ENCODE results near the gene OPTN.

Gene OPTN

GRCh38 chr10:13100349-13101294 lies 659 bp downstream of the OPTN start:
- Histone ChIP-seq H3K4me1 (ENCODE audit: control insufficient read depth in 5 of 5, insufficient read depth in 5 of 5, low read length in 5 of 5) (peaks cover 2 to 44% (median 42%) of the 10 kb centered on the region in 5 donors), H3K9ac (ENCODE audit: low read length in 5 of 5) (peak overlapping the region; percentile 69 to 96 (median 93)), H3K27me3 (ENCODE audit: control insufficient read depth in 5 of 5, insufficient read depth in 4 of 5, low read length in 5 of 5) (no peaks in the 10 kb centered on the region), H3K27ac (ENCODE audit: low read depth, low read length) (peak overlapping the region; percentile 93), H3K9me3 (ENCODE audit: control insufficient read depth in 5 of 5, low read length in 5 of 5) (no peaks in the 10 kb centered on the region), H3K4me3 (ENCODE audit: low read depth in 1 of 5, low read length in 5 of 5) (peak overlapping the region; percentile 73 to 96 (median 90)), H3K36me3 (ENCODE audit: control insufficient read depth in 5 of 5, insufficient read depth in 5 of 5, low read length in 5 of 5) (peaks cover 0 to 6% (median 3%) of the 10 kb centered on the region in 5 donors)

- peaks cover 0 to 14% (median 7%) of the 10 kb centered on the region in 5 donors for H3K36me3 ChIP-seq (ENCODE audit: control insufficient read depth in 5 of 5, insufficient read depth in 5 of 5, low read length in 5 of 5)
- H3K9me3 ChIP-seq (ENCODE audit: control insufficient read depth in 5 of 5, low read length in 5 of 5) = no peaks in the 10 kb centered on the region
- H3K27ac ChIP-seq (ENCODE audit: low read depth, low read length) = peak overlapping the region; percentile 87
- H3K9ac ChIP-seq (ENCODE audit: low read length in 5 of 5) = peak overlapping the region; percentile 13 to 90 (median 75)
- H3K27me3 ChIP-seq (ENCODE audit: control insufficient read depth in 5 of 5, insufficient read depth in 4 of 5, low read length in 5 of 5) = no peaks in the 10 kb centered on the region
- peaks cover 0 to 46% (median 42%) of the 10 kb centered on the region in 5 donors for H3K4me1 ChIP-seq (ENCODE audit: control insufficient read depth in 5 of 5, insufficient read depth in 5 of 5, low read length in 5 of 5)
- peak overlapping the region; percentile 34 to 80 (median 49) for H3K4me3 ChIP-seq (ENCODE audit: low read depth in 1 of 5, low read length in 5 of 5)
Observed at GRCh38 chr10:13102002-13102794, 2.2 kb downstream of the OPTN start.

- H3K4me1 ChIP-seq (ENCODE audit: control insufficient read depth in 5 of 5, insufficient read depth in 5 of 5, low read length in 5 of 5) = peaks cover 0 to 53% (median 42%) of the 10 kb centered on the region in 5 donors
- no peaks in the 10 kb centered on the region for H3K27me3 ChIP-seq (ENCODE audit: control insufficient read depth in 5 of 5, insufficient read depth in 4 of 5, low read length in 5 of 5)
- peaks cover 0 to 15% (median 10%) of the 10 kb centered on the region in 5 donors for H3K36me3 ChIP-seq (ENCODE audit: control insufficient read depth in 5 of 5, insufficient read depth in 5 of 5, low read length in 5 of 5)
- no peaks in the 10 kb centered on the region for H3K9me3 ChIP-seq (ENCODE audit: control insufficient read depth in 5 of 5, low read length in 5 of 5)
- no peak overlapping the region for H3K9ac ChIP-seq (ENCODE audit: low read length in 5 of 5)
- H3K4me3 ChIP-seq (ENCODE audit: low read depth in 1 of 5, low read length in 5 of 5) = no peak overlapping the region
- peak overlapping the region; percentile 87 for H3K27ac ChIP-seq (ENCODE audit: low read depth, low read length)
Observed at GRCh38 chr10:13103554-13103953, 3.6 kb downstream of the OPTN start.

GRCh38 chr10:13104697-13105096 lies 4.7 kb downstream of the OPTN start:
- Histone ChIP-seq H3K36me3 (ENCODE audit: control insufficient read depth in 5 of 5, insufficient read depth in 5 of 5, low read length in 5 of 5) (peaks cover 0 to 26% (median 19%) of the 10 kb centered on the region in 5 donors), H3K4me1 (ENCODE audit: control insufficient read depth in 5 of 5, insufficient read depth in 5 of 5, low read length in 5 of 5) (peaks cover 0 to 44% (median 34%) of the 10 kb centered on the region in 5 donors), H3K4me3 (ENCODE audit: low read depth in 1 of 5, low read length in 5 of 5) (no peak overlapping the region), H3K9ac (ENCODE audit: low read length in 5 of 5) (no peak overlapping the region), H3K27ac (ENCODE audit: low read depth, low read length) (no peak overlapping the region), H3K27me3 (ENCODE audit: control insufficient read depth in 5 of 5, insufficient read depth in 4 of 5, low read length in 5 of 5) (no peaks in the 10 kb centered on the region), H3K9me3 (ENCODE audit: control insufficient read depth in 5 of 5, low read length in 5 of 5) (no peaks in the 10 kb centered on the region)

- H3K27ac ChIP-seq (ENCODE audit: low read depth, low read length) = peak overlapping the region; percentile 30
- no peak overlapping the region for H3K4me3 ChIP-seq (ENCODE audit: low read depth in 1 of 5, low read length in 5 of 5)
- no peak overlapping the region for H3K9ac ChIP-seq (ENCODE audit: low read length in 5 of 5)
- peaks cover 3 to 31% (median 24%) of the 10 kb centered on the region in 5 donors for H3K36me3 ChIP-seq (ENCODE audit: control insufficient read depth in 5 of 5, insufficient read depth in 5 of 5, low read length in 5 of 5)
- H3K9me3 ChIP-seq (ENCODE audit: control insufficient read depth in 5 of 5, low read length in 5 of 5) = no peaks in the 10 kb centered on the region
- H3K27me3 ChIP-seq (ENCODE audit: control insufficient read depth in 5 of 5, insufficient read depth in 4 of 5, low read length in 5 of 5) = no peaks in the 10 kb centered on the region
- peaks cover 0 to 46% (median 35%) of the 10 kb centered on the region in 5 donors for H3K4me1 ChIP-seq (ENCODE audit: control insufficient read depth in 5 of 5, insufficient read depth in 5 of 5, low read length in 5 of 5)
Observed at GRCh38 chr10:13105184-13105583, 5.2 kb downstream of the OPTN start.

- H3K4me3 ChIP-seq (ENCODE audit: low read depth in 1 of 5, low read length in 5 of 5) = no peak overlapping the region
- H3K27me3 ChIP-seq (ENCODE audit: control insufficient read depth in 5 of 5, insufficient read depth in 4 of 5, low read length in 5 of 5) = no peaks in the 10 kb centered on the region
- H3K9ac ChIP-seq (ENCODE audit: low read length in 5 of 5) = no peak overlapping the region
- peaks cover 10 to 40% (median 29%) of the 10 kb centered on the region in 5 donors for H3K36me3 ChIP-seq (ENCODE audit: control insufficient read depth in 5 of 5, insufficient read depth in 5 of 5, low read length in 5 of 5)
- H3K9me3 ChIP-seq (ENCODE audit: control insufficient read depth in 5 of 5, low read length in 5 of 5) = no peaks in the 10 kb centered on the region
- peaks cover 0 to 44% (median 31%) of the 10 kb centered on the region in 5 donors for H3K4me1 ChIP-seq (ENCODE audit: control insufficient read depth in 5 of 5, insufficient read depth in 5 of 5, low read length in 5 of 5)
- H3K27ac ChIP-seq (ENCODE audit: low read depth, low read length) = no peak overlapping the region
Observed at GRCh38 chr10:13106387-13107045, 6.6 kb downstream of the OPTN start.

- Histone ChIP-seq H3K9ac (ENCODE audit: low read length in 5 of 5) (no peak overlapping the region), H3K4me1 (ENCODE audit: control insufficient read depth in 5 of 5, insufficient read depth in 5 of 5, low read length in 5 of 5) (peaks cover 1 to 14% (median 13%) of the 10 kb centered on the region in 5 donors), H3K27ac (ENCODE audit: low read depth, low read length) (no peak overlapping the region), H3K4me3 (ENCODE audit: low read depth in 1 of 5, low read length in 5 of 5) (no peak overlapping the region), H3K27me3 (ENCODE audit: control insufficient read depth in 5 of 5, insufficient read depth in 4 of 5, low read length in 5 of 5) (no peaks in the 10 kb centered on the region), H3K9me3 (ENCODE audit: control insufficient read depth in 5 of 5, low read length in 5 of 5) (no peaks in the 10 kb centered on the region), H3K36me3 (ENCODE audit: control insufficient read depth in 5 of 5, insufficient read depth in 5 of 5, low read length in 5 of 5) (peaks cover 19 to 62% (median 52%) of the 10 kb centered on the region in 5 donors)
Observed at GRCh38 chr10:13110908-13111307, 10.9 kb downstream of the OPTN start.

GRCh38 chr10:13113544-13113943 lies 13.6 kb downstream of the OPTN start:
- peaks cover 23 to 77% (median 65%) of the 10 kb centered on the region in 5 donors for H3K36me3 ChIP-seq (ENCODE audit: control insufficient read depth in 5 of 5, insufficient read depth in 5 of 5, low read length in 5 of 5)
- no peaks in the 10 kb centered on the region for H3K9me3 ChIP-seq (ENCODE audit: control insufficient read depth in 5 of 5, low read length in 5 of 5)
- H3K4me3 ChIP-seq (ENCODE audit: low read depth in 1 of 5, low read length in 5 of 5) = no peak overlapping the region
- H3K9ac ChIP-seq (ENCODE audit: low read length in 5 of 5) = no peak overlapping the region
- peaks cover 2 to 23% (median 16%) of the 10 kb centered on the region in 5 donors for H3K4me1 ChIP-seq (ENCODE audit: control insufficient read depth in 5 of 5, insufficient read depth in 5 of 5, low read length in 5 of 5)
- no peaks in the 10 kb centered on the region for H3K27me3 ChIP-seq (ENCODE audit: control insufficient read depth in 5 of 5, insufficient read depth in 4 of 5, low read length in 5 of 5)
- H3K27ac ChIP-seq (ENCODE audit: low read depth, low read length) = no peak overlapping the region

Measured in subcutaneous abdominal adipose tissue (tissue), 5 donors.